ENCODE measurements around the gene SLC22A3. TPM values are rescaled to one million over a fixed set of nuclear protein-coding genes. Genes with fewer than 3 reads are reported as not detected.
"Not testable (repeated sequence)": the region's sequence is repeated elsewhere in the genome, so short reads cannot be mapped to it uniquely, and the experiment has no call there.

Gene SLC22A3
- total RNA-seq, 1 donor from 2014 or later = 1.2 TPM

DNA sequence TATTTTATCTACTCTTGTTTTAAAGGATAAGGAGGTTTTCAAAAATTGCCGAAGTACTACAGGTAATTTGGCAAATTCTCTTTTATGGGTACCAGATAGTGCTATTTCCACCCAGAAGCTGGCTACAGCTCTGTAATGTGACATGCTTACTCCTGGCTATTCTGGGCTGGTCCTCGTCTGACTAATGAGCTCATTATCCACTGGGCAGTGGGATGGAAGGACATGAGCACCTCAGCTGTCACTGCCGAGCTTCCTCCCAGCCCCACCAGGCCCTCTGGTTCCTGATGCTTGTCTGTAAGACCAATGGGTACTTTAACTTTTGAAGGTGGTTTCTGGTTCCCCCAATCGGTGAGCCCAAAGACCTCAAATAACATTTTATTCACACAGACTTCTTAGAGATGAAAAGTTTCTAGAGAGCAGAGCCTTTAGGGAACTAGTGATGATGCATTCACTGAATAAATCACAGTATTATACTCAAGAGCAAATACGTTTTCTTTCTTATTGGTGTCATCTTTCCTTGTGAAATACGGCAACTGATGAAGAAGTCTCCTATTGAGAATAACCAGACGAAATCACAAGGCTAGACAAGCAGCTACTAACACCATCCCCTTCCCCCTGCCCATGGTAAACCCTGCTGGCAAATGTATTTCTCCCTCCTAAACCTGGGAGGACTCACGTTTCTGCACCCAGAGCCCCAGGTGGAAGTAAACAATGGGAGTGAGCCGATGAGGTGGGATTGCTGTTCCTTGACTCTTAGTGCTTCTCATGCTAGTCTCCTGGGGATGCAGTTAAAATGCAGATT is 80.8 kb downstream of the SLC22A3 start:
- intact Hi-C loops (cut with DNase I) = no loop called here
- no peak for ATAC-seq (ENCODE audit: poor library complexity)
- DNase-seq = no peak

DNA sequence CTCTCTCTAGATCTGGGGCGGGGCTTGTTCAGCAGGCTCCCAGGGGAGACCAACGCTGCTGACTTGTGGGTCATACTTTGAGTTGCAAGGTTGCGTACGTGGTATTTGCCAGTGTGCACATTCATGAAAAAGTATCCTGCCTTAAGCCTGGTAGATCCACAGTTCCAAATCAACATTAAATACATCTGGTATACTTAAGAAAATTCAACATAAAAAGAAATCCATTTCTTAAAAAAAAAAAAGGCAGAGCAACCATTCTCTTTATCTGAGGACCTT is 81.4 kb downstream of the SLC22A3 start:
- DNase-seq = no peak
- ATAC-seq (ENCODE audit: poor library complexity) = no peak
- intact Hi-C loops (cut with DNase I) = no loop called here

DNA sequence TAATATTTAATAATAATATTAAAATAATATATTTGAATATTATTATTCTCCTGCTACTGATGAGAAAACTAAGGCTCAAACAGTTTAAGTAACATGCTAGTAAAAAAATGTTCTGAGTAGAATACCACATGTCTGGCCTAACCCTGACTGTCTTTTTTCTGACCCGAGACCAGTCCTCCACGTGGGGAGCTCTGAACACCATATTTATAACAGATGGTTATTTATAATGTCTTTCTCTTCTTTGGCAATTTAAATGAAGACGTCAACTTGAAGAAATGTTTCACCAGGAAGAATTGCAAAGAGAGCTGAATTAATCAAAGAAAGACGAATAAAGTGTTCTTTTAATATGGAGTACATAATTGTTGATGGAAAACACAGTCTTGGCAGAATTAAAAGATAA is 82.0 kb downstream of the SLC22A3 start:
- no peak for DNase-seq
- peak; percentile 48 for ATAC-seq (ENCODE audit: poor library complexity)
- intact Hi-C loops (cut with DNase I) = no loop called here

DNA sequence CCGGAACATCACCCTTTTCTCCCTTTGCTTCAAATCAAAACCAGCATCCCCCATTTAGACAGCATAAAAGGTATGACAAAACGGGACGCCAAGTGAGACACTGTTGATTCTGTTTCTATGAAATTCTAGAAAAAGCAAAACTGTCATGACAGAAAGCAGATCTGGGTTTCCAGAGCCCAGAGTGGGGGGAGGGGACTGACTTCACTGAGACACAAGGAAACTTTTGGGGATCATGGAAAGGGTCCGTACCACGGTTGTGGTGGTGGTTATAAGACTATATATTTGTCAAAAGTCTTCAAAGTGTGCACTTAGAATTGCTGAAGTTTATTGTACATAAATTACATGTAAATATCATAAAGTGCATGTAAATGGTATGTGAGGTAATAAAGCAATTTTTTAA is 82.6 kb downstream of the SLC22A3 start:
- DNase-seq (no peak), ATAC-seq (ENCODE audit: poor library complexity) (no peak)
- intact Hi-C loops (cut with DNase I) = no loop called here

DNA sequence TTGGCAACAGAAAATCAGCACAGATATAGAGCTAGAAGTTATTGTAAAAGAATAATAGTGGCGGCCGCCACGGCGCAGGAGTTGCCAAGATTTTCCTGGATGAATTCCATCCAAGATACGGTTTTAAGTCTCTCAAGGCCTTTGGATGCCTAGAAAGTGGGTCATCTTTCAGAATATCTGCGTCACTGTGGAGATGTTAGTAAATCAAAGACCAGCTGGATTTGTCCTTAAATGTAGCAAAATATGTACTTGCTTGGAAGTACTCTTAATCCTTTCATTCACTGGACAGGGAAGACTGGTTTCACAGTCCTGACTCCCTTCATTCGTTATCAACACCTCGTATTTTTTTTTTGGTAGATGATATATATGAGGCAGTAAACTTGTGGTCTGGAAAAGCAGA is 83.0 kb downstream of the SLC22A3 start:
- intact Hi-C loops (cut with DNase I) = no loop called here
- ATAC-seq (ENCODE audit: poor library complexity) (peak; percentile 88), DNase-seq (peak; percentile 76)

DNA sequence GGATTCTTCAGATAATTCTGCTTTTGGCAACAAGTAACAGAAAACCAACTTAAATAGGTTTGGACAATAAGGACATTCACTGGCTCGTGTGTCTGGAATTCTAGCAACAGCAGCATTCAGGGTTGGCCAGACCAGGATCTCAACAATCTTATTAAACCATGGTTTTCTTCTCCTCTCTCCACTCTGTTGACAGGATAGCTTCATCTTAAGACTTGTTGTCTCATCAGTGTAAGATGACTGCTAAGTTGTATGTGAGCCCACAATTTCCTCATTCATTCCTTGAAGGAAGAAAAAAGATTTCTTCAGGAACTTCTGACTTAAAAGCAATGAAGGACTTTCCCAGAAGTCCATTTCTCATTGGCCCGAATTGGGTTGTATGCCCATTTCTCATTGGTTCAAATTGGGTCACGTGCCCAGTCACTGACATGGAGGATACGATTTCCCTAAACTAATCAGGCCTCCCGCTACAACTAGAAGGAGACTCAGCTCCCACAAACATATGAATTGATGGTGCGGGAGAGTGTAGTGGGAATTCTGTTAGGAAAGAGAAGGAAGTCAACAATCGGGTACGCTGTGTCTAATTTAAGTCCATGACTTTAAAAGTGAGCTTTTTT is 83.7 kb downstream of the SLC22A3 start:
- intact Hi-C loops (cut with DNase I) = no loop called here
- DNase-seq (no peak), ATAC-seq (ENCODE audit: poor library complexity) (peak; percentile 47)

DNA sequence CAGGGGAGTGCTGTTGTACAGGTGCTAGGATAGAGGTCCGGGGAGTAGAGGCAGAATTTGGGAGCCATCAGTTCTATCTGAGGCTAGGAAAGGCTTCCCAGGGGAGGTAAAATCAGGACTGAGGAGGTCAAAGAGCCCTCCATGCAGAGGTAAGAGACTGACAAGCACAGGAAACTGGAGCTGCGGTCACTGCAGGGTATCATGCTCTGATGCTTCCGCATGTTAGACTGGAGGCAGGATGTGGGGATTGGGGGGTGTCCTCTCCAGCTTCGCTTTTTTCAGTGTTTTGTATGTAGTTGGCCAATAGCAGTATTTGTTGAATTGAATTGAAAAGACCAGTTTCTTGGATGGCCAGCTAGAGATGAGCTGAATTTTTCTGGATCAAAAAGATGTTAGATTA is 87.8 kb downstream of the SLC22A3 start:
- ATAC-seq (ENCODE audit: poor library complexity) (no peak), DNase-seq (no peak)
- intact Hi-C loops (cut with DNase I) = no loop called here

DNA sequence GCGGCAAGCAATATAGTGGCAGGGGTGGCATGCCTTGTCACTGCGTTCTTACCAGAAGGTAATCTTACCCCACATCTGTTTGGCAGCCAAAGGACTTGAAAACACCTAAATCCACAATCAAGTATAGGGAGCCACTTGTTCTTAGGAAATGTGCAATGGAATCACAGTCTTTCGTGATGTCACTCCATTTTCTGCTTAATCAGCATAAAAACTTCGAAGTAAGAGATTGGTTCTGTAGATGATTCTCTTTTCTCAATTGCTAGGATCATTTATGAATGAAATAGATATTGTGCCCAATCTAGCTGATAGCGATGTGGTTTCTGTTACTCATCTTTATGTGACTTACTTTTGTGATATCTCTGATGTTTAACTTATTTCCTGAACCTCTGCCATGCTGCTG is 89.0 kb downstream of the SLC22A3 start:
- no peak for ATAC-seq (ENCODE audit: poor library complexity)
- intact Hi-C loops (cut with DNase I) = no loop called here
- no peak for DNase-seq

DNA sequence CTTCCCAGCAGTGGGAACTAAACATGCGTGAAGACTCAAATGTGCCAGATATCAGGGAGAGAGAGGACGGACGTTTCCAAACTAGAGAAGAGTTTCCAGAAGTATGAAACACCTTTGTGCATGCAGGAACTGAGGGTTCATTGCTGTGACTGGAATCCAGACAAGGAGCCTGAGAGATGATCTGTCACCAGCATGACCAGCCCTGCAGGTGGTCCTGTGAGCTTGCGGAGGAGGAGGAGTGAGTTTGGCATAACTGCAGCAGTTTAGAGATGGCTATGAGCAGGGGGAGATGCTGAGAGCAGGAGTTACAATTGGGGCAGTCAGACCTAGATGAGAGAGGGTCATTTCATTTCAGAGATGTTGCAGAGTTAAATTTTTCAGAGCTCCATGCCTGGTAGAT is 89.6 kb downstream of the SLC22A3 start:
- intact Hi-C loops (cut with DNase I) = no loop called here
- ATAC-seq (ENCODE audit: poor library complexity) = no peak
- no peak for DNase-seq

DNA sequence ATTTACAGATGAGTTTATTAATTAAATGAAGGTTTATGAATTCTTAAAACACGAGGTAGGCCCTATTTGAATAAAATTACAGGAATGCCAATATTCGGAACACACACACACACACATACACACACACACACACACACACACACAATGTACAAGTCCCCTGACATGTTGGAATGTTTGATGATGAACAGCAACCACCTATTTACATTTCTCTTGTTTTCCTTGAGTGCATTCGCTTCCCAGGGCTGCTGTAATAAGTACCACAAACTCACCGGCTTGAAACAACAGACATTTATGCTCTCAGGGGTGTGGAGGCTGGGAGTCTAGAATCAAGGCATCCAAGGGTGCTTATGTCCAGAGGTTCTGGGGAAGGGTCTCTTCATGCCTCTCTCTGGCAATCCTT is 90.3 kb downstream of the SLC22A3 start:
- intact Hi-C loops (cut with DNase I) = no loop called here
- DNase-seq (no peak), ATAC-seq (ENCODE audit: poor library complexity) (no peak)

DNA sequence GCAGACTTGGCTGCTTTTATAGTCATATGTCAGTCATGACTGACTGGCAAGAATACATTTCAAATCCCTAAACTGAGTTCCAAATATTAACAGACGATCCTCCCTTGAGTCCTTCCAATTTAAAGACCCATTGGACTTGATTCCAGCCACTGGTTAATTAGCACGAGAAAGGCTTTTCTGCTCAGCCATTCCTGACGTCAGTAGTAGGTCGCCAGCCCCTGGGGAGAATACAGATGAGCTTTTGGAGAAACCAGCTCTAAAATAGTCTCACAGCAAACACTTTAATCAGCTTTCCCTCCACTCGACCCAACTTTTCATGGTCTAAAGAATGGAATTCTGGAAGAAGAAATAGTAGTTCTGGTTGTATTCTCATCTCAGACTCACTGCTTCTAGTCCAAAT is 91.6 kb downstream of the SLC22A3 start:
- ATAC-seq (ENCODE audit: poor library complexity) (no peak), DNase-seq (no peak)
- intact Hi-C loops (cut with DNase I) = no loop called here

DNA sequence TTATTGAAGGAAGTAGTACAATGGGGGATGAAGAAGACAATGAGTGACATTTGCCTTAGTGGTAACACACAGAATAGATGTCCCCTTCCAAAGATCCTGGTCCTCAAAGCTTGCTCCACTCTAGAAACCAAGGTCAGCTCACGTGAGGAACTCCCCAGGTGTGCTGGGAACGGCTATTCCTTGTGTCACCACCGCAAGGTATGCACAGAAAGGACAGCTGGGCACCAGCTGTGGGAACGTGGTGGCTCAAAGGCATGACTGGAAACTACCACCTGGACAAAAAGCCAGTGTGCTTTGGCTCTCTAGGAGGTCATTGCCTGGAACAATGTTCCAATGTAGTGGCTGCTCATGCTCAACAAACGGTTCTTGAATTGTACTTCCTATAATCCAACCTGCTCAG is 94.0 kb downstream of the SLC22A3 start:
- ATAC-seq (ENCODE audit: poor library complexity) = no peak
- no peak for DNase-seq
- intact Hi-C loops (cut with DNase I) = no loop called here

DNA sequence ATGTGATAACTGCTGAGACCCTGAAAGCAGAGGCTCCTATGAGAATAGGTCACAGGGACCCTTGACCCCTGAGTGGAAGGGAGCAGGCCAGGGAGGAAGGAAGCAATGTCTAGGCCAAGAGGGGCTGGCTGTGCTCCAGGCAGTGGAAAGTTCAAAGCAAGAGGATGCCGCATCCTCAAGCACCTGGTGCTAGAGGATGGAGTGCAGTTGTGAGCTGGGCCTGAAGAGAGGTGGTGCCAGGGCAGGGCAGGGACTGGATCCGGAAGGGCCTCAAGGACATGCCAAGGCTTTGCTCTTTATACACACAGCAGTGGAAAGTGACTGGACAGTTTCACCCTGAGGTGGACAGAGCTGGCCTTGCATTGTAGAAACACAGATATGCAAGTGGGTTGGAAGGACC is 97.0 kb downstream of the SLC22A3 start:
- ATAC-seq (ENCODE audit: poor library complexity) = no peak
- no peak for DNase-seq
- intact Hi-C loops (cut with DNase I) = no loop called here

DNA sequence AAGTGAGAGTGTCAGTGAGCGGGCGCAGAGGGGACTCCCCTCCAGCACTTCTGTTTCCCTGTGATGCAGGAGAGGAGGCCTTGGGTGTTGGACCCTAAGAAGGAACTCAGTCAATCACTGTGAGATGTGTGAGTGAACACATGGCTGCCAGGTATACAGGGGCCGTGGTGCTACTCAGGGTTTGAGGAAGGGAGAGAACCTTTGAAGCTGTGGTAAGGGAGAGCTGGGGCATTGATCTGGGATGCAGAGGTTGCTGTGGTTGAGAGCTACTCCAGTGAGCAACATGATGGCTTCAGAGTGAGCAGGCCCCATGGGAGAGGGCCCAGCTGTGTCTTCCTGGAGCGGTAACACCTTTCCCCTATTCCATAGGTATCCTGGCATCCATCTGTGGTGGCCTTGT is 99.2 kb downstream of the SLC22A3 start:
- intact Hi-C loops (cut with DNase I) = no loop called here
- no peak for ATAC-seq (ENCODE audit: poor library complexity)

DNA sequence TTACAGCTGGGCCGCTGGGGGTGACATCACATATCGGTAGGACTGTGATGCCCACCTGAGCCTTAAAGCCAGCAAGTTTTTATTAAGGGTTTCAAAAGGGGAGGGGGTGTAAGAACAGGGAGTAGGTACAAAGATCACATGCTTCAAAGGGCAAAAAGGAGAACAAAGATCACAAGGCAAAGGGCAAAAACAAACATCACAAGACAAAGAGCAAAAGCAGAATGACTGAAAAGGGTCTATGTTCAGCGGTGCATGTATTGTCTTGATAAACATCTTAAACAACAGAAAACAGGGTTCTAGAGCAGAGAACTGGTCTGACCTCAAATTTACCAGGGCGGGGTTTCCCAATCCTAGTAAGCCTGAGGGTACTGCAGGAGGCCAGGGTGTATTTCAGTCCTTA is 101.6 kb downstream of the SLC22A3 start:
- intact Hi-C loops (cut with DNase I); ATAC-seq (ENCODE audit: poor library complexity): not testable (repeated sequence)

More for the DNA sequence above, 99.2 kb downstream of the SLC22A3 start:
- no peak for DNase-seq

DNA sequence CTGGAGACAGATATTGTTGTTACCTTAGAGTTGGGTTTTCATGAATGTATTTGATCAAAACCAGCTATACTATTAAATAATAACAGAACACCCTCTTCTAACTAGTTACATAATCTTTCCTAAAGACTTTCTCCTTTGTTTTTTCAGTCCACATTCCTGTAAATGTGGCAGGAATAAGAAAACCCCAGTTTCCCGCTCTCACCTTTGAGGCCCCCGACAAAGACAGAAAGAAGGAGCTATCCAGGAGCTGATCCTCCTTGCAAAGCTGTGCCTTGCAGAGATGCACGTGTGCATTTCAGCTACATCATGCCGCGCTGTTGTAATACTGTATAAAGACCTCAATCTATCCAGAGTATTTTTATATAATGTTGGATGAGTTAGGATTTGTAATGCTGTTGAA is 102.7 kb downstream of the SLC22A3 start:
- ATAC-seq (ENCODE audit: poor library complexity) (no peak), DNase-seq (no peak)
- intact Hi-C loops (cut with DNase I) = no loop called here

More for the DNA sequence above, 101.6 kb downstream of the SLC22A3 start:
- DNase-seq = not testable (repeated sequence)

DNA sequence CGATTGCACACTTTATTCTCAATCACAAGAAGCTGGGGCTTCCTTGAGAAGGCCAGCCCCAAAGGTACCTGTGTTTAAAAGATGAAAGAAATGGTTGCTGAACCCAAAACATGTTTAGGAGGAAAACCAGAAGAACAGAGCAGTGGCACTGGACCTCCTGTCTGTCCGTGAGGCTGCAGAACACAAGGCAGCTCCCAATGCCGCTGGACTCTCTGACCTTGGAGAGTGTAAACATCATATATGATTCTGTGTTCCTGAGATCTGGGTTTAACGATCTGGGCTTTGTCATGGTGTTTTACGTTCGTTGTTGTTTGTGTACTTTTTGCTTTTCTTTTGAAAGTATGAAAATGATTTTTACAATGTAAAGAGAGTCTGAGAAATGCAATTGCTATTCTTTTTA is 106.1 kb downstream of the SLC22A3 start:
- ATAC-seq (ENCODE audit: poor library complexity) = no peak
- DNase-seq = no peak
- intact Hi-C loops (cut with DNase I) = loop anchor here (2.0 kb wide), 1 partner anchor 314 kb away; no protein-coding TSS in a partner anchor

DNA sequence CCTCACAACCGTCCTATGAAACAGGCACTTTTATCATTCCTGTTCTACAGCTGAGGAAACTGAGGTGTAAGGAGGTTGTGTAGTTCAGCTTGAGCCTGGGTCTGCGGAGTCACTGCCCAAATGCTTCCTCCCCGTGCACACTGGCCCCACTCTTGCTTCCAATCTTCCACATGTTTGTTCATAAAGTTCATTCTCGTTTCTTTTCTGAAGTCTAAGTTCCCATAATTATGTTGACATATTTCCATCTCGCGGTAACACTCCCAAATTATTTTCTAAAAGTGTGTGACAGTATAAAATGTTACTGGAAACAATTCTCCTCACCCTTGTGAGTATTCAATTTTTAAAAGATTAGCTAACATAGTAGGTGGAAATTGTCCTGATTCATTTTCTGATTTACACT is 106.9 kb downstream of the SLC22A3 start:
- peak; percentile 12 for ATAC-seq (ENCODE audit: poor library complexity)
- intact Hi-C loops (cut with DNase I) = loop anchor here (2.0 to 5.0 kb wide), 2 partner anchors 314 to 593 kb away; no protein-coding TSS in a partner anchor
- no peak for DNase-seq

DNA sequence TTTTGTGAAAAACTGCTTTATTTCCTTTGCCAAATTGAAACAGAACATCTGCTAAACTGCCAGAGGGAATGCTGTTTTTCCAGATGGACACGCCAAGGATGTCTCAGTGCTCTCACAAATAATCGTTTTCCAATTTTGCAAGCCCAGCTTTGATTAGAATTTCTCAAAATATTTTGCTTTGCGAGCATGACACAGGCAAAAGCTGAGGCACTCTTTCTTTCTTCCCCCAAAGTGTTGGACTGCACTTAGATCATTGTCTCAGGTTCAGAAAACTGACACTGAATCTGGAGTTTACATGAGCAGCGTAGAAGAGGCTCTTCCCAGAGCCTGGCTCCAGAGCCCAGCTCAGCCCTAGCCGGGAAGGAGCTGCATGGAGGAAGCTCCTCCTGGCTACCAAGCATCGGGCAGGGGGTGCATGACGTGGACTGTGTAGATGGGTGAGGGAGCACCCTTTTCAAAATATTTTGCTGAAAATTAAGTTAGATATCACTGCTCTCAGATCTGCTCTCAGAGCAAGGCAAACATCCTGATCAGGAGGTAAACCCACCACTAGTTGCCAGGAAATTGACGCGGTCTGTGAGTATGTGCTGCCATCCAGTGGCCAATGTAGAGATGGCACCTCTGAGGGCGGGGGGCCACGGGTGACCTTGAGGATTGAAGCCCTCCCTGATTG is 107.5 kb downstream of the SLC22A3 start:
- intact Hi-C loops (cut with DNase I) = loop anchor here (2.0 to 5.0 kb wide), 2 partner anchors 315 to 593 kb away; no protein-coding TSS in a partner anchor
- ATAC-seq (ENCODE audit: poor library complexity) (peak; percentile 93), DNase-seq (peak; percentile 67)

DNA sequence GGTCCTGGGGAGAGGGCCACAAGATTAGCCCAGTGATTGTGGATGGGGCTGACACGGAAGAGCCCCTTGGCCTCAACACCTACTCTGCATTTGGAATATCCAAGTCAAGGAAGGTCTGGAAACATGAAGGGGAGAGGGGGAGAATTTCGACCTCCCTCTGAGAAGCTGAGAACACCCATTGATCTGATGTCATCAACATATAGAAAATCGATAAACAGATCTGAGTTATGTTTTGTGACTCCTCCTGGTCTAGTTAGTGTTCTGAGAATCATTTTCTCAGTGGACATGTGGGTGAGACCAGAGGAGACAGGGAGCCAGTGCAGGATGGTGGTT is 108.0 kb downstream of the SLC22A3 start:
- DNase-seq = no peak
- no peak for ATAC-seq (ENCODE audit: poor library complexity)
- intact Hi-C loops (cut with DNase I) = loop anchor here (5.0 kb wide), 1 partner anchor 594 kb away; no protein-coding TSS in a partner anchor
